Left ventricle myocardium inferior (tissue), 1 donor: ENCODE measurements around the gene NDUFA8. TPM values are rescaled to one million over a fixed set of nuclear protein-coding genes. Genes with fewer than 3 reads are reported as not detected.
A peak's percentile ranks its signal among the peaks of the same experiment; 100 is the strongest.

Experiments
- DNase-seq: peaks from one replicate; pipeline ENCODE4 v3.0.0-alpha.2; 2020
- H3K27ac ChIP-seq: fragments of 200-600 bp; replicated peaks from 2 replicates; pipeline ENCODE4 v1.8.0; 2021
- H3K27me3 ChIP-seq: fragments of 200-600 bp; 2 replicates; pipeline ENCODE4 v1.8.0; 2021; ENCODE audit warnings: low read depth
- H3K36me3 ChIP-seq: fragments of 200-600 bp; 2 replicates; pipeline ENCODE4 v1.8.0; 2021
- H3K4me1 ChIP-seq: fragments of 200-600 bp; 2 replicates; pipeline ENCODE4 v1.8.0; 2021
- H3K4me3 ChIP-seq: fragments of 200-600 bp; 2 replicates; pipeline ENCODE4 v1.8.0; 2021; ENCODE audit warnings: mild to moderate bottlenecking, moderate library complexity
- H3K9me3 ChIP-seq: fragments of 200-600 bp; replicated peaks from 2 replicates; pipeline ENCODE4 v1.8.0; 2021
- CTCF ChIP-seq: fragments of 200-600 bp; IDR thresholded peaks from 2 replicates; pipeline ENCODE4 v1.8.0; 2021; ENCODE audit warnings: antibody characterized with exemption, mild to moderate bottlenecking, borderline replicate concordance
- intact Hi-C: fragments of 100-400 bp; cut with micrococcal nuclease; formaldehyde crosslinking; loops from one replicate; pipeline ENCODE4 v1.11.0; 2022
- total RNA-seq: library from RNA; stranded (reverse); fragmentation: NEBNext Ultra II Directional; extraction: Animal tissue kit (Norgen Biotek cat#: 25700); gene quantifications from one replicate; pipeline ENCODE4 v1.2.1, GENCODE V29; 2021
- donor health status: DM: no; HTN: yes; CAD: no; lungs with severe emphysema.

NDUFA8 gene
- total RNA-seq, 1 donor from 2014 or later: 311 TPM

DNA sequence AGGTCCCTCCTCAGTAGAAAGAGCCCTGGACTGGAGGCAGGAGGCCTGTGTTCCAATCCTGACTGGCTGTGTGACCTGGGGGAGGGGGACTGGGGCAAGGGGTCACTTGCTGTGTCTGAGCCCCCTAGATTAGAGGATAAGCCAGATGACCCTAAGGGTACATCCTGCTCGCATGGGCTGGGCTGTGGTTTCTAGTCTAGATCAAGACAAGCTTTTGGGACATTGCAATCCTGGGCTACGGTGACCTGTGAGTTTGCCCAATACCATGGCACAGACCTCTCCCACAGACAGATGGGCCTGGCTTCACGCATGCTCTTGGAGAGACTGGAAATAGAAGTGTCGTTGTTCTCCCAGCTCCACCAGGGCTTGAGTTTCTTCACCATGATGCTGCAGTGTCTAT is 27.0 kb downstream of the NDUFA8 start:
- H3K4me1 ChIP-seq: peaks cover 69% of the 10 kb centered on the region
- intact Hi-C loops: no loop called here

DNA sequence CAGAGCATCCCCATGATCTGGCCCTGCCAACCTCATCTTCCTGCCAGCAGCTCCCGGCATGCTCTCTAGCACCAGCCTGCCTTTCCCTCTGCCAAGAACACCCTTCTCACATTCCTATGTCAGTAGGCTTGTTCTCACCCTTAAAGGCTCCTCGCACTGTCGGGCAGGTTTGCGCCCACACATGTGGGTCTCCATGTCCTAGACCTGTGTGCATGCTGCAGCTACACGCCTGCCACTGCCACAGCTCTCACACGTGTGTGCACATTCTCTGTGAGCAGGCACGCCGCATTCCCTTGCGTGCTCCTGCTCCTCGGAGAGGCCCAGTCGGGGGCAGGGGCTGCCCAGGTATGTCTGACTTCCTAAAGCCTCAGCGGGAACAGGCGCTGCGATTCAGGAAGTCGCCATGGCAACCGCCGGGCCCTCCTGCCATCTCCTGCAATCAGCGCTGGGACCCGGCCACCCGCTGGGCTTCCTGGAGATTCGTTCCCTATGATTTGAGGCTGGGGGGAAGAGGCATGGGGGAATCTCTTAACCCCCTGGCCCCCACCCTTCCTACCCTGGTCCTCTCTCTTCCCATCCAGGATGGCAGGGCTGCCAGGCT is 28.1 kb downstream of the NDUFA8 start:
- TF ChIP-seq CTCF: no peak

More for the DNA sequence above, 27.0 kb downstream of the NDUFA8 start:
- no peak overlapping the region for H3K4me3 ChIP-seq
- H3K27me3 ChIP-seq: no peaks in the 10 kb centered on the region
- TF ChIP-seq CTCF: no peak
- H3K9me3 ChIP-seq: no peaks in the 10 kb centered on the region
- peak overlapping the region; percentile 59 for H3K27ac ChIP-seq
- no peaks in the 10 kb centered on the region for H3K36me3 ChIP-seq
- DNase-seq: no peak

GRCh38 chr9:122130837-122131236 is 28.7 kb downstream of the NDUFA8 start:
- intact Hi-C loops: no loop called here
- peaks cover 84% of the 10 kb centered on the region for H3K4me1 ChIP-seq
- H3K4me3 ChIP-seq: no peak overlapping the region
- H3K27ac ChIP-seq: peak overlapping the region; percentile 27
- peaks cover 15% of the 10 kb centered on the region for H3K27me3 ChIP-seq
- TF ChIP-seq CTCF: no peak
- H3K9me3 ChIP-seq: no peaks in the 10 kb centered on the region
- H3K36me3 ChIP-seq: no peaks in the 10 kb centered on the region
- DNase-seq: no peak

More for the DNA sequence above, 28.1 kb downstream of the NDUFA8 start:
- DNase-seq: peak; percentile 43
- intact Hi-C loops: no loop called here
- H3K36me3 ChIP-seq: no peaks in the 10 kb centered on the region
- no peaks in the 10 kb centered on the region for H3K9me3 ChIP-seq
- peaks cover 78% of the 10 kb centered on the region for H3K4me1 ChIP-seq
- peaks cover 8% of the 10 kb centered on the region for H3K27me3 ChIP-seq
- H3K4me3 ChIP-seq: no peak overlapping the region
- H3K27ac ChIP-seq: peak overlapping the region; percentile 27

DNA sequence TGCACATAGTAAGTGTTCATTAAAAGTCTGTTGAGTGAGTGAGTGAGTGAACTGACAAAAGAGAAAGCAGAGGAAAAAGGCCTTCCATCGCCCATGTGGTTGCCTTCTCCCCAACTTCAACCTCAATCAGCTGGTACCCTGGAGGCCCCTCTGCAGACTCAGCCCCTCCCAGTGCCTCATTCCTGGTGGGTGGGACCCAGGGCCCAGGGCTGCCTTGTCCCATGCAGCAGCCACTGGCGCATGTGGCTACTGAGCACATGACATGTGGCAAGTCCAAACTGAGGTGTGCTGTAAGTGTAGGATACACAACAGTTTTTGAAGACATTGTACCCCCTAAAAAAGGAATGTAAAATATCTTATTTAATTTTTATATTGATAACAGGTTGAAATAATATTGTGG is 29.6 kb downstream of the NDUFA8 start:
- DNase-seq: no peak
- Histone ChIP-seq H3K36me3 (no peaks in the 10 kb centered on the region), H3K4me1 (peaks cover 89% of the 10 kb centered on the region), H3K9me3 (no peaks in the 10 kb centered on the region), H3K4me3 (no peak overlapping the region), H3K27ac (no peak overlapping the region), H3K27me3 (peaks cover 20% of the 10 kb centered on the region)
- intact Hi-C loops: loop anchor here (10.0 kb wide), 1 partner anchor 325 kb away; no protein-coding TSS in a partner anchor
- no peak for TF ChIP-seq CTCF

DNA sequence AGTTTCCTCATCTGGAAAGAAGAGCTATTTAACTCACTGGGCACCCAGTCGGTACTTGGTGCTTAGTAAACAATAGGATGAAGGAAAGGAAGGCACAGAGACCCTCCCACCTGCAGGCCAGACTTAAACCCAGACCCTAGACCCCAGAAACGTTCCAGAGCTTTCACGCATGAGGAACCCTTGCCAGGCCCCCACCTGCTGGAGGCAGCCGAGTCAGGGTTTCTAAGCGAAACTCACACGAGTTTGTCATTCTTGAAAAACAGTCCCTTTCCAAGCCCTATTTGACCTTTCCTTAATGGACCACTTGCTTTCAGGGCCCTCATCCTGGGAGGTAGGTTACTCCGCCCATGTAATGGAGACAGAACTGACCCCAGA is 30.6 kb downstream of the NDUFA8 start:
- Histone ChIP-seq H3K27ac (peak overlapping the region; percentile 75), H3K27me3 (peaks cover 20% of the 10 kb centered on the region), H3K4me3 (no peak overlapping the region), H3K9me3 (no peaks in the 10 kb centered on the region), H3K36me3 (no peaks in the 10 kb centered on the region), H3K4me1 (peaks cover 79% of the 10 kb centered on the region)
- TF ChIP-seq CTCF: no peak
- intact Hi-C loops: loop anchor here (10.0 kb wide), 1 partner anchor 326 kb away; no protein-coding TSS in a partner anchor
- DNase-seq: no peak
